B cell (primary cell): ENCODE results near the gene UCP1. TPM values are rescaled to one million over a fixed set of nuclear protein-coding genes. Genes with fewer than 3 reads are reported as not detected.

ENCODE experiments used
- ATAC-seq: fragments of 200-7000 bp; cut with Tn5 transposase; one replicate; pipeline ENCODE4 v1.10.0; 2021; ENCODE audit warnings: low read depth, mild to moderate bottlenecking, moderate number of reproducible peaks, moderate library complexity
- CTCF ChIA-PET: fragments of 350-600 bp; sonication (Branson Sonifier 250); formaldehyde crosslinking; loops from one replicate; lab custom pipeline; 2021; ENCODE audit warnings: antibody characterized with exemption, inconsistent platforms; lab: Charles Lee
- POLR2A ChIA-PET: fragments of 350-600 bp; sonication (Branson Sonifier 250); formaldehyde crosslinking; loops from one replicate; lab custom pipeline; 2021; ENCODE audit warnings: antibody characterized with exemption; lab: Charles Lee
- DNase-seq: peaks from one replicate; pipeline ENCODE4 v3.0.0; 2013
- H2AFZ ChIP-seq: 2 replicates; pipeline ENCODE4 v1.6.1; 2012; ENCODE audit warnings: mild to moderate bottlenecking, low read depth, low read length; ENCODE audit not compliant: insufficient read depth, poor library complexity, severe bottlenecking
- H3K27ac ChIP-seq, 2 donors: 1 replicate in 1 of 2; 2 replicates in 1 of 2; pipeline ENCODE4 v1.5.1; 2012 to 2013; ENCODE audit warnings: low read length in 2 of 2, mild to moderate bottlenecking in 2 of 2, moderate library complexity in 1 of 2
- H3K27me3 ChIP-seq, 4 experiments: fragments of 200-600 bp in 1 of 4; sonication (generic) in 1 of 4; replicated peaks in 1 of 4; 1 replicate in 2 of 4; 2 replicates in 2 of 4; pipeline versions ENCODE4 v1.6.1 to v1.7.0; 2013 to 2016; ENCODE audit warnings: low read length in 3 of 4, mild to moderate bottlenecking in 2 of 4, mixed read lengths in 1 of 4, moderate library complexity in 1 of 4; ENCODE audit not compliant: insufficient read depth in 4 of 4, control insufficient read depth in 3 of 4; ENCODE audit errors: control extremely low read depth in 1 of 4
- H3K36me3 ChIP-seq, 2 experiments: replicated peaks in 1 of 2; 1 replicate in 1 of 2; 2 replicates in 1 of 2; pipeline versions ENCODE4 v1.6.1 to v1.7.1; 2013; ENCODE audit warnings: low read length in 1 of 2; ENCODE audit not compliant: insufficient read depth in 2 of 2, control insufficient read depth in 1 of 2; ENCODE audit errors: control extremely low read depth in 1 of 2, extremely low read depth in 1 of 2
- H3K4me1 ChIP-seq, 2 donors: fragments of 200-600 bp in 1 of 2; sonication (generic) in 1 of 2; 1 replicate in 1 of 2; 2 replicates in 1 of 2; pipeline versions ENCODE4 v1.5.1 to v1.6.1; 2013 to 2017; ENCODE audit warnings: low read length in 2 of 2; ENCODE audit not compliant: control insufficient read depth in 2 of 2, insufficient read depth in 2 of 2
- H3K4me2 ChIP-seq: replicated peaks from 2 replicates; pipeline ENCODE3; 2012; ENCODE audit warnings: mild to moderate bottlenecking, low read depth, low read length; ENCODE audit not compliant: poor library complexity, severe bottlenecking
- H3K4me3 ChIP-seq, 5 experiments: fragments of 200-600 bp in 1 of 5; sonication (generic) in 1 of 5; 1 replicate in 3 of 5; 2 replicates in 2 of 5; pipeline versions ENCODE4 v1.5.1 to v1.7.0; 2011 to 2016; ENCODE audit warnings: low read length in 4 of 5, mild to moderate bottlenecking in 4 of 5, low read depth in 2 of 5, control low read depth in 1 of 5, moderate library complexity in 1 of 5; ENCODE audit not compliant: insufficient read depth in 1 of 5; ENCODE audit errors: control extremely low read depth in 1 of 5, extremely low read depth in 1 of 5
- H3K79me2 ChIP-seq: fragments of 200-600 bp; sonication (generic); one replicate; pipeline ENCODE4 v1.6.0; 2016; ENCODE audit warnings: low read length; ENCODE audit not compliant: control insufficient read depth, insufficient read depth
- H3K9ac ChIP-seq: fragments of 200-600 bp; sonication (generic); 2 replicates; pipeline ENCODE4 v1.6.1; 2017; ENCODE audit warnings: mild to moderate bottlenecking, low read length, moderate library complexity
- H3K9me3 ChIP-seq, 3 donors: one replicate each; pipeline versions ENCODE4 v1.6.1 to v1.7.1; 2013; ENCODE audit warnings: low read length in 2 of 3; ENCODE audit not compliant: control insufficient read depth in 2 of 3, insufficient read depth in 1 of 3; ENCODE audit errors: control extremely low read depth in 1 of 3
- H4K20me1 ChIP-seq: 2 replicates; pipeline ENCODE4 v1.6.0; 2012; ENCODE audit warnings: mild to moderate bottlenecking, low read length; ENCODE audit not compliant: insufficient read depth, control insufficient read depth, poor library complexity, severe bottlenecking
- H3K27ac Mint-ChIP-seq: one replicate; pipeline ENCODE4 v1.8.0; 2021; ENCODE audit warnings: mixed read lengths
- H3K27me3 Mint-ChIP-seq: one replicate; pipeline ENCODE4 v1.8.0; 2021; ENCODE audit warnings: mixed read lengths
- H3K4me1 Mint-ChIP-seq: one replicate; pipeline ENCODE4 v1.8.0; 2021; ENCODE audit warnings: mixed read lengths
- H3K4me3 Mint-ChIP-seq: one replicate; pipeline ENCODE4 v1.8.0; 2021; ENCODE audit warnings: mixed read lengths
- H3K9me3 Mint-ChIP-seq: one replicate; pipeline ENCODE4 v1.8.0; 2022; ENCODE audit warnings: mixed read lengths; ENCODE audit not compliant: insufficient read depth
- CTCF ChIP-seq: fragments of 200-600 bp; IDR thresholded peaks from one replicate; pipeline ENCODE4 v1.8.0; 2022; ENCODE audit warnings: antibody characterized with exemption, mild to moderate bottlenecking
- EZH2 ChIP-seq: IDR thresholded peaks from 2 replicates; pipeline ENCODE4 v1.6.1; 2012; ENCODE audit warnings: borderline replicate concordance, low read depth, mild to moderate bottlenecking, moderate library complexity, low read length; ENCODE audit not compliant: insufficient read depth, poor library complexity, severe bottlenecking
- WGBS: methylation state at CpG from one replicate; pipeline ENCODE4 v1.1.5; 2013; ENCODE audit warnings: missing lambda C conversion rate; ENCODE audit not compliant: insufficient coverage; 5-methylcytosine and 5-hydroxymethylcytosine counted together
- intact Hi-C: fragments of 100-400 bp; cut with micrococcal nuclease; formaldehyde crosslinking; loops from one replicate; pipeline ENCODE4 v1.10.0; 2022
- polyA plus RNA-seq: library from polyadenylated mRNA; depleted of rRNA; stranded (reverse); fragments of >200 nt; gene quantifications from 2 replicates; pipeline ENCODE4 v1.2.3, GENCODE V29; 2012
- total RNA-seq, 2 donors: library from RNA; stranded (reverse); fragments of 120-200 nt in 1 of 2; gene quantifications; 1 replicate in 1 of 2; 2 replicates in 1 of 2; pipeline versions ENCODE4 v1.2.3 to v1.2.4, GENCODE V29; 2013 to 2022

Gene UCP1
- total and polyA plus RNA-seq, 2 donors (not counting 1 experiment from before 2014, with no cell fraction given), result not detected

GRCh38 chr4:140604544-140604943 is 35.8 kb upstream of the UCP1 start:
- H3K79me2 ChIP-seq, result no peaks in the 10 kb centered on the region
- ChIA-PET POLR2A (no interaction called here), CTCF (interaction anchor here (0.8 kb wide), 1 partner anchor 245 kb away, joined by 3 read pairs; no protein-coding TSS in a partner anchor)
- no peaks in the 10 kb centered on the region for H4K20me1 ChIP-seq
- Mint-ChIP-seq H3K4me1 (no peaks in the 10 kb centered on the region), H3K9me3 (no peaks in the 10 kb centered on the region), H3K27me3 (peaks cover 34% of the 10 kb centered on the region), H3K4me3 (no peak overlapping the region), H3K27ac (no peak overlapping the region)
- ATAC-seq (no peak), DNase-seq (no peak)
- no peak overlapping the region for H3K4me2 ChIP-seq
- peaks cover 0 to 3% (median 0%) of the 10 kb centered on the region in 4 experiments for H3K27me3 ChIP-seq
- no peak overlapping the region for H2AFZ ChIP-seq
- H3K9ac ChIP-seq, result no peak overlapping the region
- no peak for TF ChIP-seq EZH2
- TF ChIP-seq CTCF, result no peak
- H3K36me3 ChIP-seq, result no peaks in the 10 kb centered on the region
- 94% methylated on average over 3 of the region's 4 CpGs for WGBS
- H3K27ac ChIP-seq, result no peak overlapping the region
- no peaks in the 10 kb centered on the region for H3K9me3 ChIP-seq
- no peak overlapping the region for H3K4me3 ChIP-seq
- H3K4me1 ChIP-seq, result no peaks in the 10 kb centered on the region
- intact Hi-C loops, result no loop called here

DNA sequence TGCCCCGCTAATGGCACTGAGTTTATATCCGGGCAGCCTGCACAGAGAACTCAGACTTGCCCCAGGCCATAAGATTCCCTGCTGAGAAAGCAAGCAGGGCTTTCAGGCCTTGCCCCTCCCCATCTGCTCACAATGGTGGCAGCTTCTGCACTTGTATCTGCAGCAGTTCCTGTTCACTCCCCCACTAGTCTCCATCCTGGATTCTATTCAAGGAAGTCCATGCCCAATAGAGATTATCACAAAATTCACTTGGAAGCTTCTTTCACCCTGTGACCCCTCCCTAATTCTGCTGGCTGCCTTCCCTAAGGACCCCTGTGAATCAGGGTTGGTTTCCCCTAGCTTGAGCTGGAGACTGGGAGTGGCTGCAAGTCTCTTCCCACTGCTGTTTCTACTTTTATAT is 34.5 kb upstream of the UCP1 start:
- no peaks in the 10 kb centered on the region for H3K79me2 ChIP-seq
- H4K20me1 ChIP-seq, result no peaks in the 10 kb centered on the region
- Mint-ChIP-seq H3K9me3 (no peaks in the 10 kb centered on the region), H3K4me1 (no peaks in the 10 kb centered on the region), H3K27ac (no peak overlapping the region), H3K27me3 (peaks cover 39% of the 10 kb centered on the region), H3K4me3 (no peak overlapping the region)
- H3K27ac ChIP-seq, result no peak overlapping the region
- no peak overlapping the region for H3K4me3 ChIP-seq
- H3K27me3 ChIP-seq, result peaks cover 0 to 3% (median 0%) of the 10 kb centered on the region in 4 experiments
- DNase-seq (no peak), ATAC-seq (no peak)
- no peak for TF ChIP-seq CTCF
- no peak for TF ChIP-seq EZH2
- no peak overlapping the region for H2AFZ ChIP-seq
- WGBS, result 100% methylated on average over 2 of the region's 2 CpGs
- H3K9ac ChIP-seq, result no peak overlapping the region
- H3K4me1 ChIP-seq, result no peaks in the 10 kb centered on the region
- intact Hi-C loops, result no loop called here
- H3K9me3 ChIP-seq, result no peaks in the 10 kb centered on the region
- H3K36me3 ChIP-seq, result no peaks in the 10 kb centered on the region
- no peak overlapping the region for H3K4me2 ChIP-seq
- CTCF ChIA-PET, result interaction anchor here (0.8 to 1.3 kb wide), 2 partner anchors 9 to 15 kb away, joined by 3 read pairs; no protein-coding TSS in a partner anchor
- POLR2A ChIA-PET, result no interaction called here
